Lower leg skin (tissue), 3 donors: ENCODE data around the gene KCNA1.

Source experiments
- CTCF ChIP-seq, 3 donors: fragments of 450-650 bp; IDR thresholded peaks; one replicate each; pipeline ENCODE4 v1.5.1; 2016; ENCODE audit warnings: antibody characterized with exemption in 3 of 3, mild to moderate bottlenecking in 3 of 3, moderate library complexity in 2 of 3
- POLR2A ChIP-seq, 2 donors: fragments of 450-650 bp; IDR thresholded peaks; one replicate each; pipeline ENCODE4 v1.6.1; 2016 to 2017; ENCODE audit warnings: antibody characterized with exemption in 2 of 2, mild to moderate bottlenecking in 1 of 2, moderate library complexity in 1 of 2

GRCh38 chr12:4910502-4911315, 1.0 kb downstream of the KCNA1 start:
- TF ChIP-seq CTCF (IDR thresholded peaks at IDR 0.05) (no peak), POLR2A (IDR thresholded peaks at IDR 0.05) (no peak)
